NCI-H345 treated with DMSO at 0.1 percent for 48 hours (cell line): ENCODE measurements around the gene NRF1.
A peak's percentile ranks its signal among the peaks of the same experiment; 100 is the strongest.
"Not testable (repeated sequence)": the region's sequence is repeated elsewhere in the genome, so short reads cannot be mapped to it uniquely, and the experiment has no call there.

Experiments
- DNase-seq: peaks from one replicate; lab custom pipeline; 2025; ENCODE audit not compliant: unreplicated experiment; lab: John Stamatoyannopoulos, UW

Gene NRF1

DNA sequence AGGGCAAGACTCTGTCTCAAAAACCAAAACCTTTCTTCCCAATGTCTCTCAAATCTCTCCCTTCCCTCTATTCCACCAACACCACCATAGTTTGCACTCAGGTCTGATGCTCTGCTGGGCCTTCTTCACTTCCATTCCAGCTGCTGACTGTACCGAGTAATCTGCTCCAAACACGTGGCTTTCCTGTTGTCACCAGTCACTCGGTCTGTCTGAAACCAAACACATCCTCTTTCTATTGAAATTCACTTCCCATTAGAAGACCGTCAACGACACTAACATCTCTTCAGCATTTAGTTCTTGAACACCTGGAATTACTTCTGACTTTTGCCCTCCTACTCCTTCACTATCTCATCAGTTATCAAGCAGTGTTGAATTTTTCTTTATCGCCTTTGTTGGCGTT is 4.7 kb upstream of the NRF1 start:
- DNase-seq: no peak

DNA sequence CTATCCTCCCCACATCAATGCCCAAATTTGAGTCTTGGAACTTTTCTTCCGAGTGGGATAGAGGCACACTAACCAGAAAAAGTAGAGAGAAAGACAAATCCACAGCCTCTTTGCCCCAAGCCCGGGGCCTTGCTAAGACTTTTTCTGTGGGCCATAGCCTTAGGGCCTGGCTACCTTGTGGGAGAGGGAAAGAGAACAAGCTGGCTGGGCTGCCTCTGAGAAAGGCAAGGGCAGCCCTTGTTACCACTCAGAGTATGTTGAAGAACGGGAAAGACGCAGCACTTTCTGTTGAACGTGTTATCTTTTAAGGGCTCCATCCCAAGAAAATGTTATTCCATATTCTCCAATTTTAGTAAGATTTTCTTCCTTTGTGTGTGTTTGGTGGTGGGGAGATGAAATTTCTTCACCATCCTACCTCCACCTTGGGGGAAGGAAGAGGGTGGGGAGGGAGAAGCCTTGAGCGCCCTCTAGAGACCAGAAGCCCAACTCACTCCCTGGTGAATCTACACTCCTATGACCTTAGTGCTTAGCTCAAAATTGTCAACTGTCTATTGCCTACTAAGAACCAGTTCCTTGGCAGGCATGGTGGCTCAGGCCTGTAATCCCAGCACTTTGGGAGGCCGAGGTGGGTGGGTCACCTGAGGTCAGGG is 3.9 kb upstream of the NRF1 start:
- DNase-seq: no peak

DNA sequence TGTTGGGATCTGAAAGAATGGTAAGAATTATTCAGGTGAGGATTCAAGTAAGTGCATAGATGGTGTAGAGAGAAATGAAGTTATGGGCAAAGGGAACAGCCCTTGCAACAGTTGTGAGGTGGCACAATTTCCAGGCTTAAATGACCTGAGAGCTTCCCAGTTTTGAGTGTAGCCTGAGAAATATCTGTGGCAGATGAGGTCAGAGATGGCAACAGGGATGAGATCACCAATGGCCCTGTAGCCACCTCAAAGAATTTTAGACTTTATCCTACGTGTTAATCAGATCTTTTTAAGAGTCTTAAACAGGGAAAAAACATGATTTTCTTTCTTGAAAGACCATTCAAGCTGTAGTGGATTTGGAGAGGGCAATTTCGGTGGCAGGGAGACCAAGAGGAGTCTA is 1.9 kb upstream of the NRF1 start:
- DNase-seq: no peak

DNA sequence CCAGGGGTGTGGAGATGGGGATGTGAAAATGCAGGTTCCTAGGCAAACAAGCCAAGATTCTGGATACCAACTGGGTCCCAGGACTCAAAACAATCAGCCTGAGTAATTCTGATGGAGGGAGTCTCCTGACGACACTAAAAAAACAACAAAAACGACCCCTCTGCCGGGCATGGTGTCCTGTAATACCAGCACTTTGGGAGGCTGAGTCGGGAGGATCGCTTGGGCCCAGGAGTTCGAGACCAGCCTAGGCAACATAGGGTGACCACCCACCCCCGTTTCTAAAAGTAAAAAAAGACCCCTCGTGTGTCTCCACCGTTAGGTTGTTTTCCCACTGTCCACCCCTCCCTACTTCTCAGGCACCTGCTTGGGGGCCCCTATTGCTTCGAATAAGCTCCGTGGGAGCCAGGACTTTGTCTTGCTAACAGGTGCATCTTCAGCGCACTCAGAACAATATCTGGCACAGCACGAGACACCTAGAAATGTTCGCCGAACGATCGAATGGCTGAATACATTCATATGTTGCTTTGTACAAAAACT is 743 bp upstream of the NRF1 start:
- no peak for DNase-seq

DNA sequence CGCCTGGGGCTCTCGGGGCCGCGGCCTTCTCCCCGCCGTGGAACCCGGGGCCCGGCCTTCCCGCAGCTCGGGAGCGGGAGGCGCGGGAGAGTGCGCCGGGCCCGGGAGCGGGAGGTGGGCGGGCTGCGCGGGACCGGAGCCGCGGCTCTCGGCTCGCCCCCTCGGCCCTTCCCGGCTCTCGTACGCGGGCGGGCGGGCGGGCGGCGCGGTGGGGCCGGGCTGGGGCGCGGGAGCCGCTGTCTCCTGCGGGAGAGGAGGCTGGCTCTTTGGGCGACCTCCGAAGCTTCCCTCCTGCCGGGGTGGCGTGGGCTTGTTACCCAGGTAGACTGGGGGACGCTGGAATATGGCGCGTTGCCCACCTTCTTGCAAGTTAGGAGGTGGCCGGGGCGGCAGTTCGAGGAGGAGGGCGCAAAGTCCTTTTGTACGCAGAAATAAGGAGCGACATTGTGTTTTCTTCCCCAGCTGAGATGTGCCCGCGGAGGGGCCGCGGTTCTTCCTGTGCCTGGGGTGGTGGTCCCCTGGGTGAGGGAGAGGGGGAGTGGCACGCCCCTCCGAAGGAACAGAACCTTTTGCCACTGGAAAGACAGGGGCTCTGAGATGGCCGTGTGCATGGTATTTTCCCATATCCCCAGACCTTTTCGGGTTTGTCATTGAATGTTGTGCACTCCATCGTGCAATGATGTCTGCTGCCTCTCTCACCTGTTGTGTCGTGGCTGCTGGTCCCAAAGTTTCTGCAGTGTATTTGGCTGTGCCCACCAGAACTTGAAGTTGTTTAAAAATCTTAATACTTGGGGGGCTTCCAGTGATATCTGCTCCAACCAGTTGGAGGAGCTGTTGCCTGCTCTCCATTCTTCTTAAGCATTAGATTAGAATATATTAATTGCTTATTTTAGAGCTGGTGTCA is 844 bp downstream of the NRF1 start:
- DNase-seq: peak; percentile 17

DNA sequence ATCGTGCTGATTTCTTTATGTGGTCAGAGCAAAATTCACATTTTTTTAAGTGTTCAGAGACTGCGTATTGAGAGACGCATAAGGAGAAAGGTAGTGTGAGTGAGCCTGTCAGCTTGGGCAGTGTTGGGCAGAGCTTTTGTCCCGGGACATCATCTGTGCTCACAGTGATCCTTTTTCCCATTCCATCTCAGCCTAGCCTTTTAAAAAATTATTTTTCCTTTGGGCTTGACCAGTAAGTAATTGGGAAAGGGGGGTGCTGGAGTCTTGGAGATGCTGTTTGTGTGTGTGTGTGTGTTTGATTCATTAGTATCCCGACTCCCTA is 1.5 kb downstream of the NRF1 start:
- no peak for DNase-seq

DNA sequence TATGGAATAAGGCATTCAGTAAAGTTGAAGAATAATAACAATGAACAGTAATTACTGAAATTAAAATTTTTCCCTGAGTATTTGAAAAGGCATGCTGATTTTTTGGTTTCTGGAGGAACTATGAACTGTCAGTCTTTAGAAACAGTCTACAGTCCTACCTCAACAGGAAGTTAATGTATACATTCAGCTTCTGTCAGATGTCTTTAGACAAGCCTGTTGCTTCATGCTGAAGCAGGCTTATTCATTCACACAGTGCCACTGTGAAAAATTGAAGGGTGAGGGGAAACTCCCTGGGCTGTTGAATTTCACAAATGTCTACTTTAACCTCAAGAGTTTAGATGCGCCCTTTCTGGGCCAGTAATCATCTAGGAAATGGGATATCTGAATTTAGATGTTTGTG is 3.5 kb downstream of the NRF1 start:
- no peak for DNase-seq

DNA sequence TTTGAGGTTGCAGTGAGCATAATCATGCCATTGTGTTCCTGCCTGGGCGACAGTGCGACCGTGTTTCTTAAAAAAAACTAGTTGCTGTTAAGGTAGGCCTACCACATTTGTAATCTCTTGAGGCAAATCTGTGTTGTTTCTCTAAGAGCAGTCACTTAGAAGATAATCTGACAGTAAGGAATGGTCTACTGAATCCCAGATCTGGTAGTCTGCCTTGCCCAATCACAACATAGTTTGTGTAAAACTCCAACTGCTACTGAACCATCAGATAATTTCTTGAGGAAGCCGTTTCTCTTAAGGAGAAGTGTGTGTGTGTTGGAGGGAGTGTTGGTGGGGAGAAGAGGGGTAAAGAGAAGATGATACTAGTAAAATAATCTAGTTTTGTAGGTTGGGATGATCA is 5.0 kb downstream of the NRF1 start:
- DNase-seq: no peak

DNA sequence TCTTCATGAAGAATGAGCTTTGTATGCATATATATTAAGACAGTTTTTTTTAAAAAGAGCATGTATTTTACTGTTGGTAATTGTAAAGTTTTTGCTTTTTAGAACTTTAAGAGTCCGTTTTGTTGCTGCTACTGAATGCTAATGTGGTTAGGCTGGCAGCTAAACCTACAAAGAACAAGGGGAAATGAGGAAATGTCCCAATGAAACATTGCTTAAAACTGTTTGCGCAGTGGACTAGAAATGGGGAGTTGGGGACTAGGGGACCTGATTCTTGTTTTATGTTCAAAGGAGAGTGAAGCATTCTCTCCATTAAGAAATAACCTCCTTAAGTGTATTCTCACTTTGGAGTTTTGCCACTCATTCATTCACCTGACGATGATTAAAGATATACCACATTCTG is 5.7 kb downstream of the NRF1 start:
- DNase-seq: no peak

DNA sequence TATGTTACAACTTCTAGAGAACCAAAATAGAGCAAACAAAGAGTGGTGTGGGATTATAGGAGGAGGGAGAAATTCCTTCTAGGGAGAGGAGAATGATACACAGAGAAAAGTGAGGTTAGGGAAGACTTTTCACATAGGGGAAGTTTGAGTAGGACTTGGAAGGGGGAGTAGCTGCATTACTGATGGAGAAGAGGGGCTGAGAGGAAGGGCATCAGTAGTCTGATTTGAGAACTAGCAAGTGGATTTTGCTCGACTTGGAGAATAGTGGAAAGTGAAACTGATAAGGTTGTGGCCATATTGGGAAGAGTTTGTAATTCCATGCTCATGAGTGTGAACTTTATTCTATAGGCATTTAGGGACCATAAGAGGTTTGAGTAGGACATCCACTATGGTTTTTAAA is 6.1 kb downstream of the NRF1 start:
- no peak for DNase-seq

DNA sequence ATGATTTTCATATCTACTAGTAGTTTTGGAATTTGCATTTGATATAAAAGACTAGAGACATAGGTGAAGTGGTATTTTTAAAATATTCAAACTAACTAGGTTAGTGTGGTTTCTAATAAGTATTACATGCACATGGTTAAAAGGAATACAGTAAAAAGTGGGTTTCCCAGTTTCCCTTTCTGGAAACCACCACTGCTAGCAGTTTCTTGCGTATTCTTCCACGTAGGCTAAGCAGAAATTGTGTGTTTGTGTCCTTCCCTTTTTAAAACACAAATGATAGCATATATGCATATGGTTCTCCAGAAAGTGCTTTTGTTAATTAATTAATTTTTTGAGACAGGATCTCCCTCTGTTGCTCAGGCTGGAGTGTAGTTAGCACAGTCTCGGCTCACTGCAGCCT is 15.4 kb downstream of the NRF1 start:
- DNase-seq: no peak

DNA sequence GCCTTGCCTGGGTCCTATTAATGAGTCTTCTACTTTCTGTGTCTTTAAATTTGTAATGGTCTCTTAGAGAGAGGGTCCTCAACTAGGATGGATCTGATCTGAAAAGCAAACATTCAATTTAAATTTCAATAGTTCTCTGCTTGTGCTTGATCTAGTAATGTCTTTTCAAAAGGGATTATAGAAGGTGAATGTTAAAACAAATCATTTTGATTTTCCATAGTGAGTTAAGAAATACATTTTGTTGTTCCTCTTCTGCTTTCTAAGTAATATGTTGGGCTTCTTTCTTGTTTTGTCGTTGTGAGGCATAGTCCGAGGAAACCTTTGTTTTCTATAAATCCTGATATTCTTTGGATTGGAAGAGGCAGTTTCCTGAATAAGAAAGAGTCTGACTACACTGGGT is 18.8 kb downstream of the NRF1 start:
- no peak for DNase-seq

DNA sequence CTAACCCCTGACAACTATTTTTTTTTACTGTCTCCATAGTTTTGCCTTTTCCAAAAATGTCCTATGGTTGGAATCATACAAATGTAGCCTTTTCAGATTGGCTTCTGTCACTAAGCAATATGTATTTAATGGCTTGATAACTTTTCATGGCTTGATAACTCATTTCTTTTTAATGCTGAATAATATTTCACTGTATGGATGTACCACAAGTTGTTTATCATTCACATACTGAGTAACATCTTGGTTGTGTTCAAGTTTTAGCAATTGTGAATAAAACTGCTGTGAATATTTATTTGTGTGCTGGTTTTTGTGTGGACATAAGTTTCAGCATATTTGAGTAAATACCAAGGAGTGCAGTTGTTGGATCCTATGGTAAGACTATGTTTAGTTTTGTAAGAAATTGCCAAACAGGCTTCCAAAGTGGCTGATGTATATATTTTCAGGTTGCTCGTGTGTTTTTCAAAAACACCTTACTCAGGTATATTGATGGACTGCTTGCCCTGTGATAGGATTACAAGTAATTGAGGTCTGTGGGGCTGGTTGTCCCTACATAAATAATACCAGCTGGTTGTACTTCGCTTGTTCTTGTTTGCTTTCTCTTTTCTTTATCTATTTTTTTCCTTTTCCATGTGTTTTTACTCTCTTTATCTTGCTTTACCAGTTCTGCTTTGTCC is 23.0 kb downstream of the NRF1 start:
- DNase-seq: no peak

DNA sequence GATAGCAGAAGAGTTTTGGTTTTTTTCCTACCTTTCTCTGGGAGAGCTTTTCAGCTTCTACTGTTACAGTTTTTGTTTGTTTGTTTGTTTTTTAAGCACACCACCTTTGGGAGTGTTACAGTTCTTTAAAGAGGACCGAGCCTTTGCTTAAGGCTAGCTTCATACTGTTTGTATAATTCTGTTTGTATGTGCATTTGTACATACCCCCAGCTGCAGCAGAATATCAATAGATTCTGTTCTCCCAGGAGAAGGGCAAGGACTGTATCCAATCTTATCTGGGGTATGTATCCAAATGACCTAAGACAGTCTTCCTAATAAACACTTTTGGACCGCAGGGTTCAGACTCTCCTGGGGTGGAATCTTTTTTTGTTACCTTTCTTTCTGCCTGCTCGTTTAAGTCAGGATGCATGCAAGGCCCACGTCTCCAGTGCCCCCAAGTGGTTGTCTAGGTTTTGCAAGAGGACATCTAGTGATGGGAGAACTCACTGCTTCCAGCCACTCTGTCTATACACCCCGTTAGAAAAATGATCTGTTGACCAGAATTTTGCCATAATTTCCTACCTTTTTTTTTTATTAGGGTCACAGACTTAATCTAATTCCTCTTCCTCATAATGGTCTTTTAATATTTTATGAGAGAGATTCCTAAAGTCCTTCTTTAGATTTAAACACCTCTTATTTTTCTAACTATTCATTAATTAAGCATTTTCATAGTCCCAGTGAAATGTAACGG is 23.9 kb downstream of the NRF1 start:
- peak; percentile 22 for DNase-seq

DNA sequence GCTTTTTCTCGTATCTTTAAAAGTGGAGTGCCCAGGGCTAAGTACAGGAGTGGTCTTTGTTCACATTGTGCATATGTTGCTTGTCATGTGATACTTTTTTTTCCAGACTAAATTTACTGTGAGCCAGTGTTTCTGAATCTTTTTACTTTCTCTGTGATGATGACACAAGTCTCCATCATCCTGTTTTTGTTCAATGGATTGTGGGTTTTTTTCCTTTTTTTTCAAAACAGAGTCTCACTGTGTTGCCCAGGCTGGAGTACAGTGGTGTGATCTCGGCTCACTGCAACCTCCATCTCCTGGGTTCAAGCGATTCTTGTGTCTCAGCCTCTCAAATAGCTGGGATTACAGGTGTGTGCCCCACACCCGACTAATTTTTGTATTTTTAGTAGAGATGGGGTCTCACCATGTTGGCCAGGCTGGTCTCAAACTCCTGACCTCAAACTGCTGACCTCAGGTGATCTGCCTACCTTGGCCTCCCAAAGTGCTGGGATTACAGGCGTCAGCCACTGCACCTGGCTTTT is 24.6 kb downstream of the NRF1 start:
- DNase-seq: not testable (repeated sequence)

DNA sequence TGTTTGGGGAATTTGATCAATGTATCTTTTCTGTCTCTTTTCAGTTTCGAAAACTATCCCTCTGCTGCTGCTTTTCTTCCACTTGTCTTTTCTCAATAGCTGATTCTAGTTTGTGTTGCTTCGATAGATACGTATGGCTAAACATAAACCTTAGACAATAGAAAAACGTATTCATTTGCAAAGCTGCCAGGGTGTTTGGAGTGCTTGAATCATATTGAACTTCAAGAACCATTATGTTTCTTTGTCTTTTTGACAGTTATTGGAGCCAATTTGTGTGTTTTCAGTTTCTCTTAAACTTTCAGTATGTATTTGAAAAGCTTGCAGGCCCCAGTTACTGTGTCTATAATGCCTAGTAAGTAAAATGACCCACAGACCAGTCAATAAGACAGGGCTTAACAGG is 25.1 kb downstream of the NRF1 start:
- DNase-seq: no peak

DNA sequence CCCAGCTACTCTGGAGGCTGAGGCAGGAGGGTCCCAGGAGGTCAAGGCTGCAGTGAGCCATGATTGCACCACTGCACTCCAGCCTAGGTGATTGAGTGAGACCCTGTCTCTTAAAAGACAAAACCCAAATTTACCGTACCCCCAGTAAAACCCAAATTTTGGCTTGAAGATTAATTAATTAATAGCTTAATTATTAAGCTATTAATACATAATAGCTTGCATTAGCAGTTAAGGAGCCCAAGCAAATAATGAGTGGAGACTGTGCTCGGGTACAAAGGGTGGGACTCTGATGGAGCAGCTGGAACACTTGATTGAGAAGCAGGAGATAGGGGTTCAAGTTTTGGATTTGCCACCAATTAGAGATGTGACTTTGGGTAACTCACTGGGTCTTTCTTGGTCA is 28.9 kb downstream of the NRF1 start:
- DNase-seq: no peak

DNA sequence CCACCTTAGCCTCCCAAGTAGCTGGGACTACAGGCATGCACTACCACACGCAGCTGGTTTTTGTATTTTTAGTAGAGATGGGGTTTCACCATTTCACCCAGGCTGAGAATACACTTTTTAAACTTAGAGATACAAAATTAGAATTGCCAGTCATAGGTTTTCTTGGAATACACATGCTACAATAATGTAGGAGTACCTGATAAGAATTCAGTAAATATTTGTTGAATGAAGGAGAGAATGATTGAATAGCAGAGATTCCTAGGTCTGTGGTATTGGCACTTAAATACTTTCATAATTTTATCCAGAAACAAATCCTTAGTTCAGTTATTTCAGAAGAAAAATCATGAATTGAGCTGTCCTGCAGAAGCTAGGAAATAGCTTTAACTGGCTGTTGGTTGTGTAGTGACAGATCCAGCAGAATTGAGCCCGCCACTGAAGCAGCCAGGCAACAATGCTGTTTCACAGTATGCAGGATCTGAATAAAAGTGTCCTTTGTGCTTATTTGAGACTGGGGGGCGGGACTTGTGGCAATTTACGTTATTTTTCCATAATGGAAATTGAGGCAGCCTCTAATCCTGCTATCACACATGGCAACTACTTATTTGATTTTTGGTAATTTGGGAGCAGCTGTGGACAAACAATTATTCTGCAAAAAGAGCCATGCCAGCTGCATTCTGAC is 31.5 kb downstream of the NRF1 start:
- DNase-seq: no peak

DNA sequence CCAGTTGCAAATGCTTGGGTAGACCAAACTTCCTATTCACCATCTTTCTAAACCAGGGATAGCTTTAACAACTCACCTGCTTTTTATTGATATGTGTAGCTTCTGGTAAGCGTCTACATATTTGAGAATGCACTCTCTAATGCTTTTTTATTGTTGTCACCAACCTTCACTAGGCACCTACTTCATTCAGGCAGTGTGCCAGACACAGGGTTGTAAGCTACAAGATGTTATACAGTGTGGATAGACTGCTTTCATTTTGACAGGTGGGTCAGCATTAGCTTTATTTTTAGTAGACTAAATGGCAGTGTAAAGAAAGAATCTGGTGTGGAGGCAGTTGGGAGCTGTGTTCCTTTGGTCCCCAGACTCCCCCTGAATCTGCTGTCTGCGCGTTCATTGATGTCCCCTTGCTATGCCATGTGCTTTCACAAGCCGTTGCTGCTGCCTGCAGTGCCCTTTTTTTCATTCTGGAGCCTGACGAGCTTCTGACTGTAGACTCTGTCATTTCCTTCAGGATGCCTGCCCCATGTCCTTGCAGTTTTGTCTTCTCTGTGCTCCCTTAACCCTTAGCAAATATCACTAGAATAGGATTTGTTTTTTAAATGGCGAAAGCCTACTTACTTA is 32.1 kb downstream of the NRF1 start:
- DNase-seq: no peak

DNA sequence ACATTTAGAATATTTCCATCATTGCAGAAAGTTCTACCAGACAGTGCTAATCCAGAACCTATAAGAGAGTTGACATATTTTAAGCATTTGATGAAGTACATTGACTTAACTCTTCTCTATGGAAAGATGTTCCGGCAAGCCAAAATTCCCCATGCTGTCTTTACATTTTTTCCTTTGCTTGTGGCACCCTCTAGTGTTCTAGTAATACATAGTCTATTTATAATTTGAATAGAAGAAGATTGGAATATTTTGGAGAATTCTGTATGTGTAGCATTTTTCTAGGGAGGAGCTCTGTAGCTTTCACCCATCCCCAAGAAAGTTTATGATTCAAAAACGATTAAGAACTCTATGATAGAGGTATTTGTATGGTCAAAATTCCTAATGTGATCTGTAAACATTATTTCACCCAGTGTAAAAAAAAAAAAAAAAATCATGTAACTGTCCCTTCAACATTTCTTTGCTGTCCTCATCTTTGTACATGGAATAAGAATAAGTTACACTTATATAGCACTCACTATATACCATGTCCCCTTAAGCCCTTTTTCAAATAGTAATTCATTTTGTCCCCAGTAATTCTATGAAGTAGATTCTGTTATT is 33.2 kb downstream of the NRF1 start:
- peak; percentile 41 for DNase-seq
